Measurements from ENCODE around the gene CWH43. TPM values are rescaled to one million over a fixed set of nuclear protein-coding genes. Genes with fewer than 3 reads are reported as not detected.
A peak's percentile ranks its signal among the peaks of the same experiment; 100 is the strongest.

The CWH43 gene
- total and polyA plus RNA-seq, 9 of the 15 experiments (the other 6 are each of a cell fraction or from before 2014, with no cell fraction given), result not detected

- no peaks in the 10 kb centered on the region for H3K9me3 ChIP-seq (replicated peaks; ENCODE audit: control insufficient read depth, insufficient read depth, low read depth, low read length)
- no peaks in the 10 kb centered on the region for H4K20me1 ChIP-seq (replicated peaks; ENCODE audit: control insufficient read depth, insufficient read depth, low read length)
- no peak overlapping the region for H3K4me2 ChIP-seq (ENCODE audit: insufficient read depth, low read length)
- WGBS (ENCODE audit: insufficient coverage, low coverage, missing lambda C conversion rate), result 11% methylated on average over 3 of the region's 3 CpGs
- H3K27ac ChIP-seq (ENCODE audit: extremely low read depth, low read depth, low read length), result no peak overlapping the region
- in situ Hi-C loops (cut with MboI), result no loop called here
- ChIA-PET CTCF (ENCODE audit: low intra/inter-chr PET ratio) (no interaction called here), POLR2A (no interaction called here)
- H2AFZ ChIP-seq (ENCODE audit: low read depth, low read length), result no peak overlapping the region
- no peak overlapping the region for H3K4me3 ChIP-seq
- FAIRE-seq (no peak), DNase-seq (ENCODE audit: extremely low read depth in 1 of 4, low spot score in 3 of 4) (no peak), ATAC-seq (no peak)
- no peaks in the 10 kb centered on the region for H3K79me2 ChIP-seq (ENCODE audit: control insufficient read depth, insufficient read depth, low read length)
- H3K9ac ChIP-seq (ENCODE audit: insufficient read depth in 1 of 2, low read depth in 2 of 2, low read length in 2 of 2), result no peak overlapping the region
- H3K36me3 ChIP-seq (ENCODE audit: control insufficient read depth, insufficient read depth, low read length), result no peaks in the 10 kb centered on the region
- intact Hi-C loops (cut with micrococcal nuclease), result no loop called here
- no TSS peak for BruUV-seq (replicated peaks)
- peaks cover 4 to 5% of the 10 kb centered on the region in 2 experiments; a peak in 4 of 5 replicates for H3K27me3 ChIP-seq (ENCODE audit: control insufficient read depth in 2 of 2, insufficient read depth in 2 of 2, low read length in 2 of 2)
- TF ChIP-seq CTCF (IDR thresholded peaks at IDR 0.05 in 2 of 3, conservative IDR thresholded peaks at IDR 0.05 in 1 of 3; ENCODE audit: insufficient read depth in 2 of 3, low read depth in 1 of 3, low read length in 3 of 3) (no peak), ATF3 (IDR thresholded peaks at IDR 0.05) (peak; percentile 35; the same call in 1 of the 2 replicates), ATF3 (CRISPR knock-in tag; conservative IDR thresholded peaks at IDR 0.05) (no peak), ZNF316 (IDR thresholded peaks at IDR 0.05) (peak; percentile 44; the same call in 1 of the 2 replicates), NFE2 (IDR thresholded peaks at IDR 0.05; ENCODE audit: low read depth) (peak; percentile 36; the same call in 1 of the 2 replicates), FOXP4 (CRISPR knock-in tag; IDR thresholded peaks at IDR 0.05; ENCODE audit: borderline replicate concordance) (no peak), C11orf30 (IDR thresholded peaks at IDR 0.05; ENCODE audit: low read depth) (peak; percentile 54; the same call in 1 of the 2 replicates), TFE3 (CRISPR knock-in tag; IDR thresholded peaks at IDR 0.05) (no peak), MAFK (IDR thresholded peaks at IDR 0.05; ENCODE audit: low read length) (peak; percentile 18; the same call in 1 of the 2 replicates)
- no peaks in the 10 kb centered on the region; a peak in 1 of 5 replicates for H3K4me1 ChIP-seq (replicated peaks in 1 of 2; ENCODE audit: control insufficient read depth in 2 of 2, insufficient read depth in 2 of 2, low read length in 2 of 2)
- no peaks in the 10 kb centered on the region for H3K9me1 ChIP-seq (ENCODE audit: control insufficient read depth, insufficient read depth, low read length)
These were observed 15.6 kb upstream of the CWH43 start for GRCh38 chr4:48970471-48970921.
